GM18498 (cell line): ENCODE results near the gene MAP3K9.
"Not testable (repeated sequence)": the region's sequence is repeated elsewhere in the genome, so short reads cannot be mapped to it uniquely, and the experiment has no call there.

ENCODE experiments used
- ATAC-seq: cut with Tn5 transposase; IDR thresholded peaks from one replicate; pipeline ENCODE4 v1.9.1; 2021; ENCODE audit warnings: mild to moderate bottlenecking, moderate library complexity; ENCODE audit not compliant: unreplicated experiment

Gene MAP3K9

DNA sequence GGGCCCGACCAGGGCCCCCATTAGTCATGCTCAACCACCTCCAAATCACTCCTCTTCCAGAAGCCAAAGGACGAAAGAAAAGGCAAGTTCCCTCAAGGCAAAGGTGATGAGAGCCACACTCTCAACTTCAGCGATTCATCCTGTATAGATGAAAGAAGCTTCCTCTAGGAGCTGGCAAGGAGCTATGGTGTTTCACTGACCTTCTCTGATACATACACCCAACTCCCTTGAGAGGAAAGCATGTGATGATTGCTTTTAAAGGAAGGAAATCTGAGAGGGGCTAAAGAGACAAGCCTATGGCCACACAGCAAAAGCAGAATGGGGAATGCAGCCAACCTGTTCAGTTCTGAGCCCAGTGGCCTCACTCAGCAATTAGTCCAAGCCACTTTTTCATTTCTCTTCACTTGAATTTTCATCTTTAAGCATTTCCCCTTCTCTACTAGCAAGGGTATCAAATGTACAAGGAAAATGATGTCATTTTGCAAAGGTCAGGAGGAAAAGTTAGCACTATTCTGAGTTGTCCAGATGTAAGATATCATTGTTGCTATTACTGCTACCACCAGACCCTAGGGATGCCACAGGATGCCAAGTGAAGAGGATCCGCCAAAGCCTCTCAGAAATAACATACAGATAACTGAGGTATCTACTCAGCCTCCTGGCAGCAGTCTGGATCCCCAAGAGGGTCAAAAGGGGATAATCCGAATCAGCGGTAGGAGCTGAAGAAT, 82.5 kb downstream of the MAP3K9 start:
- no peak for ATAC-seq

- no peak for ATAC-seq
Observed at GRCh38 chr14:70724944-70725343, 84.4 kb downstream of the MAP3K9 start.

- no peak for ATAC-seq
Observed at GRCh38 chr14:70724110-70724509, 85.2 kb downstream of the MAP3K9 start.

- ATAC-seq = no peak
Observed at GRCh38 chr14:70723276-70723675, 86.0 kb downstream of the MAP3K9 start.

- no peak for ATAC-seq
Observed at GRCh38 chr14:70722418-70722817, 86.9 kb downstream of the MAP3K9 start.

DNA sequence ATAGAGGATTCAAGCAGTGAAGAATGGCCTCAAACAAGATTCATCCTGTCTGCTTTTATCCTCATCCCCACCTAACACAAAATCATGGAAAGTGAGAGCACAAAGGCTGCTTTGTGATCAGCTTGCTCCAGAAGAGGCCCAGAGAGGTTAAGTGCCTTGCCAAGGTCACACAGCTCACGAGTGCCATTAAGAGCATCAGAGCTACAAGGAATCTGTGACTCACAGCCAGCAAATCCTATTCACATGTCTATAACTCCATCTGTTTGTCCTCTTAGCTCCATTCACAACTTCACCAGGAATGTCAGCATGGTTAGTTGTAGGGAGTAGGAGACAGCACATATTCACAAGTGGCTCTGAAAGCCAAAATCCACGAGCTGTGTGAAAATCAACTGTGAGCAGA, 87.8 kb downstream of the MAP3K9 start:
- no peak for ATAC-seq

GRCh38 chr14:70718383-70719118, 90.8 kb downstream of the MAP3K9 start:
- ATAC-seq = no peak

GRCh38 chr14:70716958-70717357, 92.4 kb downstream of the MAP3K9 start:
- ATAC-seq = no peak

GRCh38 chr14:70716483-70716882, 92.8 kb downstream of the MAP3K9 start:
- ATAC-seq = no peak

GRCh38 chr14:70714055-70714550, 95.2 kb downstream of the MAP3K9 start:
- ATAC-seq = no peak

DNA sequence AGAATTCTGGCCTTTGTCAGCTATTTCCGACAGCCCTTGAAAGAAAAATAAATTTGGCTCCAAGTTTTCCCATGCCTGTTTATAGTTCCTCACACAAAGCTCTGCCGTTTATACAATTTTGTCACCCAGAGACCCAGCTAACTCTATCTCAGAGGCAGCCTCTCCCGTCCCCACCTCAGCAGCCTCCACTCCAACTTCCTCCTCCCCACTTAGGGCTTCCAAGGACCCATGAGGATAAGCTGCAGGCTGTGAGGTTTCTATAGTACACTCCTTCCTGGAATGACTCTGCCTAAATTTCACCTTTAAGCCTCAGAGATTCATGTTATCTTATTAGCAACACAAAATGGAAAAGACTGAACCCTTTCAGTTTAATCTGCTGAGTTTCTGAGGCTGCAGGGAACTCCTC, 95.8 kb downstream of the MAP3K9 start:
- no peak for ATAC-seq

DNA sequence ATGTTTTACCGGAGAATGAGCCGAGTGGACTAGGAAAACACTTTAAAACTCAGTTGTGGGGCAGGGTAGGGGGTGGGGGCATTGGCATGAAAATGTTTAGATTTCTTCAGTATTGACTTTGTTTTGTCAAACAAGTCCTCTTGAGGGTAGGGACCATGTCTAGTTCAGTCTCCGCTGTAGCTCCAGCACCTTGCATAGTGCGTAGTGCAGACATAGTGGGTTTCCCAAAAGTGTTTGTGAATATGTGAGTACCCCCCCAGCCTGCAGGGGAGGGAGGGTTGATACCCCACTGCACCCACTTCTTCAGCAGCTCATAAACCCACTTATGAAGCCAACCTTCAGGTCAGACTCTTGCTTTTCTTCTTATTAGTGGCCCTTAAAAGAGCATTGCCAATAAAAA, 96.2 kb downstream of the MAP3K9 start:
- no peak for ATAC-seq

DNA sequence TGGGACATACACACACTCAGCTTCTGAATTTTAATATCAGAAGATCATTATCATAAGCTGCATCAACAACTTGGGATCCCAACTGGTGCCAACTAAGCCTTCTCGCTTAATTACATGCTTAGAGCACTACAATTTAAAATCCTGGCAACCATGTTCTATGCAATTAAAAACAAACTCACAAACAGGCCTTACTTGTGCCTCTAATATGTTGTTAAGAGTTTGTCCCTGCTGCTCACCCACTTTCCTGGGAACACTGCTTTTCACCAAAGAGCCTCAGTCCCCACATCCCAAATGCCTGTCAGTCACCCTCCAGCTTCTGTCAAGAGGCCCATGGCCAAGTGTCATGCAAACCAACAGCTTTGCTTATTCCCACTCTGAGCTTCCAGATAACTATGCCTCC, 97.9 kb downstream of the MAP3K9 start:
- no peak for ATAC-seq

DNA sequence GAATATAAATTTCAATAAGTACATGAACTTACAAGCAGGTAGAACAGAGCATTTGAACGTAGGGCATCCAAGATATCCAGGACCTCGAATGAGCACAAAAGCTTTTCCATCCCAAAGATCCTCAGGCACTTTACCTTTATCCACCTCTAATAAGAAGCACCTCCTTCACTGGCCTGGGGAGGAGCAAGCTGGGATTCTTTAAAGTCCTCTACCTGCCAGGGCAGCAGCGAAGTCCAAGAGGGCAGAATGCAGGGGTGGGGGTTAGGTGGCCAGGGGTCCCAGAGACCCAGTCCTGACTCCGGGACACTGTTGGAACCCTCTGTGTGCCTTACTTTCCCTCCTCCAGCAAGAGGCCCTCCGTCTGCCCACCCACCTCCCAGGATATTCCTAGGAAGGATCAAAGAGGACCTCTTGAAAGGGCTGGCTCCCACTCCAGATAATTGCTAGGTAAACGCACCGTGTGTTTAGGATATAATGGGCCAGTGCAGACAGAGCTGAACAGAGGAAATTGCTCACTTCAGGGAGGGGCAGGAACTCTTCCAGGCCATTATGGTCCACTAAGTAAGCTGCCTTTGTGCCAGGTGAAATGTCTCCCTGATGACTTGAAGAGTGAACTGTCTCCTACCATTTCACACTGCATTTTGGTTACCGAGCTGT, 99.5 kb downstream of the MAP3K9 start:
- no peak for ATAC-seq

DNA sequence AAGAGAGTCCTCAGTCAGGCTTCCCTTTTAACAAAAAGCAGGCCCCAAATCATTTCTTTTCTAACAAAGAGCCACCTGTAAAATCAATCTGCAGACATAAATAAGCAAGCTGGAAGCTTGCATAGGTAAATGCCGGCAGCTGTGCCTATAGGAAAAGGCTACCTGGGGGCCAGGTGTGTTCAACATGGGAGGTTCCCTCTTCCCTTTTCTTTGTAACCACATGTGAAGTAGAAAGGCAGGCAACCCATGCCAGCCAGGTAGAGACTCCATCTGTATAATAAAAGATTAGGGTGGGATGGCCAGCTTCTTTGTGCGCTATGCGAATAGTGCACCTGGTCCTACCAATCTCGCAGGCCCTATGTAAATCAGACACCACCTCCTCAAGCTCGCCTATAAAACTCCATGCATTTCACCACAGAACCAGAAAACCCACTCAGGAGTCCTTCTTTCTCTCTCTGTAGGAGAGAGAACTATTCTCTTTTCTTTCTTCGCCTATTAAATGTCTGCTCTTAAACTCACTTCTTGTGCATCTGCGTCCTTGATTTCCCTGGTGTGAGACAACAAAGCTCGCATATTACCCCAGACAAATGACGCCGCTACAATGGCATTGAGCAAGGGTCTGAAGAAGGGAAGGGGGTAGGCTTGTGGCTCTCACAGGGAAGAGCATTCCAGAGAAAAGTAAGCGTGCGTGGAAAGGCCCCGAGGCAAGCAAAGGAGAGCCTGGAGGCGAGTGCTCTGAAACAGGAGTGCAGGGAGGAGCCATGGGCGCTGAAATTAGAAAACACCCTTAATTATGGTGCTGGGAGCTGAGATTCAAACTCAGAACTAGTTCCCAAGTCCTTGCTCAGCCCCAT, 100.4 kb downstream of the MAP3K9 start:
- no peak for ATAC-seq

DNA sequence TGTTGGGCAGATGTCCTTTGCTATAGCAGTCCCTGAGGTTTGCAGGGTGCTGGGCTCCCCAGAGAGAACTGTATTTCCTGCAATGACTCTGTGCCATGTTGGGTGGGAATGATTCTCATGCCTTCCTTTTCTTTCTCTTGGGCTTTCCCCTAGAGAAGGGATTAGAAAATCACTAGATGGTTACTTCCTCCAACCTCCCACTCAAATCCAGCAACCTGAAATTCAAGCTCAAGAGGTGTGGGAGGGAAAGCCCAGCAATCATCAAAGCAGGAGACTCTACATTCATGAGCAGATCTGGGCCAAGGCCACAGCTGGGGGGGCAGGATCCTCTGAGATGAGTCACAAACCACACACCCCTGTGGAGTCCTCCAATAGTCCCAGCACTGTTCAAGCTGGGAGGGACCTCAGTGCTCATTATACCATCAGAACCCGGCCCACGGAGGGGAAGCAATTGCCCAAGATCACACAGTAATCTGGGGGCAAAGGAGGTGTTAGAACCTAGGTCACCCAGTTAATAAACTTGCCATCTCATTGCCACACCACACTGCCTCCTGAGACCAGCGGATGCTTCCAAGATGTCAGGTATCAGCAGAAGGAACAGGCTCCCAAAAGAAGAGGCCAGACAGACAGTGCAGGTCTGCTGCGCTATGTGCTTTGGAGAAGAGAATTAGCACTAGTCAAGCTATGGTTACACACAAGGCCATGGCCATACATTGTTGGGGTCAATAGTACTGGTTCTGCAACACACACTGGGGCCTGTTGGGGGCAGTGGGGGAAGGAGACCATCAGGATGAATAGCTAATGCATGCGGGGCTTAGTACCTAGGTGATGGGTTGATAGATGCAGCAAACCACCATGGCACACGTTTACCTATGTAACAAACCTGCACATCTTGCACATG, 101.9 kb downstream of the MAP3K9 start:
- ATAC-seq = peak; percentile 67

DNA sequence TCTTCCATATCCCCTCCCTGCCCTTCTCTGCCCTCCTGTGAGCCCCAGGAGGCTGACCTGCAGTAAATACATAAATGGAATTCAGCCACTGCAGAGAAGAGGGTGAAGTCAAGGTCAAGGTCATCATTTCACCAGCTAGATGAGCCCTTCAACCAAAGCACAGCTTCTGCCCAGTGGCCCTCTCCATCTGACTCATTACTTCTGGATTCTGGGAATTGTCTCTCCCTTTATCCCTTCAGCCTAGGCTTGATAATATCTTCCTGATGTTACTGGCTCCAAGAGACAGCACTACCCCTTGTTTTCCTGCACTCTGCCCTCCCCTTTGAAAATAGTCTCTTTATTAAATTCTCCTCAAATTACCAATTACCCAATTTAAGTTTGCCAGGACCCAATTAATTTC, 103.1 kb downstream of the MAP3K9 start:
- no peak for ATAC-seq

DNA sequence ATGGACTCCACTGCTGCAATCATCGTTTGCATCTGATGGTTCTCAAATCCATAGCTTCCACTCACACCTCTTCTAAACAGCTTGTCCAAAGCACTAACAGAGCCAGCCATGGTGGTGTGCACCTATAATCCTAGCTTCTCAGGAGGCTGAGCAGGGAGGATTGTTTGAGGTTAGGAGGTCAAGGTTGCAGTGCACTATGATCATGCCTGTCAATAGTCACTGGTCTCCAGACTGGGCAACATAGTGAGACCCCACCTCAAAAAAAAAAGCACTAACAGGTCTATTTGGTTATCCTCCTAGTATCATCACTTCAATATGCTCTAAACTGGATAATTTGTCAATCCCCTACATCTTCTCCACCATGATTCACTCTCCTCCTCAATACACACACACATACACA, 104.4 kb downstream of the MAP3K9 start:
- ATAC-seq = no peak

GRCh38 chr14:70703621-70704168, 105.6 kb downstream of the MAP3K9 start:
- not testable (repeated sequence) for ATAC-seq

GRCh38 chr14:70702161-70702560, 107.2 kb downstream of the MAP3K9 start:
- no peak for ATAC-seq
